ENCODE data around the gene ENDOV.
A peak's percentile ranks its signal among the peaks of the same experiment; 100 is the strongest.

Gene ENDOV

DNA sequence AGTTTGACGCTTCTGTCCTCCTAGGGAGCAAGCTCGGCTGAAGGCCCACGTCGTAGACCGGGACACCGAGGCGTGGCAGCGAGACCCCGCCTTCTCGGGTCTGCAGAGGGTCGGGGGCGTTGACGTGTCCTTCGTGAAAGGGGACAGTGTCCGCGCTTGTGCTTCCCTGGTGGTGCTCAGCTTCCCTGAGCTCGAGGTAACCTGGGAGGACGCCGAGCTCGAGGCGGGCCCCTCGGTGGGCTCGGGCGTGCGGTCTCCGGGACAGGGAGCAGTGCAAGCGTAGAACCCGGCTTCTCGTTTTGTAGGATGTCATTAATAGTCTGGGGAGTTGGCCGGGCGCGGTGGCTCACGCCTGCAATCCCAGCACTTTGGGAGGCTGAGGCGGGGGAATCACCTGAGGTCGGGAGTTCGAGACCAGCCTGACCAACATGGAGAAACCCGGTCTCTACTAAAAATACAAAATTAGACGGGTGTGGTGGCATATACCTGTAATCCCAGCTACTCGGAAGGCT lies 715 bp downstream of the ENDOV start:
- TF ChIP-seq ZBTB7A (IDR thresholded peaks at IDR 0.05; ENCODE audit: low read depth) (peak; percentile 90; the same call in 1 of the 2 replicates), CEBPB (IDR thresholded peaks at IDR 0.05) (no peak), REST (IDR thresholded peaks at IDR 0.05; ENCODE audit: low read depth) (no peak)

DNA sequence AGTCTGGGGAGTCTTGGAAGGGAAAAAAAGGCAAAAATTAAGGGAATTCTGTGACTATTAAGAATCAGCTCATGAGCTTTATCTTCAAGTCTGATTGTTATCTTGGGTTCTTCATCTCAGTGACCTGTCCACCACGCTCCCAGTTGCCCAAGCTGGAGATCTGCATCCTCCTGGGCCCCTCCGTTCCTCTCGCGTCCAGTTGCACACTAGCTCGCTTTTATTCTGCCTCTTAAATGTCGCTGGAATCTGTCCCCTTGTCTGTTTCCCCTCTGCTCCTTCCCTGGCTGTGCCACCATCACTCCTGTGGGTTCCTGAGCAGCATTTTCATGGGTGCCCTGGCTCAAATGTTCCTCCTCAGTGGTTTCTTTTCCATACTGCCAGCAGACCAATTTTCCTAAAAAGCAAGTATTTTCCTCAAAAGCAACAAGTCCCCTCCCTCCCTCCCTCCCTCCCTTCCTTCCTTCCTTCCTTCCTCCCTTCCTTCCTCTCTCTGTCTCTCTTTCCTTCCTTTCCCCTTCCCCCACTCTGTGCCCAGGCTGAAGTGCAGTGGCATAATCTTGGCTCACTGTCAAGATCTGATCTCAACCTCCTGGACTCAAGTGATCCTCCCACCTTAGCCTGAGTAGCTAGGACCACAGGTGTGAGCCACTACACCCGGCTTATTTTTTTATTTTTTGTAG lies 1.4 kb downstream of the ENDOV start:
- TF ChIP-seq MAX (IDR thresholded peaks at IDR 0.05): no peak

GRCh38 chr17:80416940-80417293 lies 1.9 kb downstream of the ENDOV start:
- TF ChIP-seq ZBTB7A (IDR thresholded peaks at IDR 0.05; ENCODE audit: low read depth) (no peak), USF1 (IDR thresholded peaks at IDR 0.05) (no peak), NFIC (IDR thresholded peaks at IDR 0.05) (no peak), TAF1 (IDR thresholded peaks at IDR 0.05; ENCODE audit: low read depth) (no peak), MAX (IDR thresholded peaks at IDR 0.05) (no peak), CREB1 (IDR thresholded peaks at IDR 0.05; ENCODE audit: low read depth) (no peak), FOXM1 (IDR thresholded peaks at IDR 0.05; ENCODE audit: borderline replicate concordance, low read depth) (no peak), TCF12 (IDR thresholded peaks at IDR 0.05; ENCODE audit: low read depth) (no peak), REST (IDR thresholded peaks at IDR 0.05; ENCODE audit: low read depth) (no peak), YY1 (IDR thresholded peaks at IDR 0.05; ENCODE audit: low read depth) (no peak), RAD21 (IDR thresholded peaks at IDR 0.05; ENCODE audit: low read depth) (no peak), EGR1 (IDR thresholded peaks at IDR 0.05) (no peak), TEAD4 (IDR thresholded peaks at IDR 0.05) (no peak), CEBPB (IDR thresholded peaks at IDR 0.05) (no peak), EP300 (IDR thresholded peaks at IDR 0.05; ENCODE audit: borderline replicate concordance) (no peak)

DNA sequence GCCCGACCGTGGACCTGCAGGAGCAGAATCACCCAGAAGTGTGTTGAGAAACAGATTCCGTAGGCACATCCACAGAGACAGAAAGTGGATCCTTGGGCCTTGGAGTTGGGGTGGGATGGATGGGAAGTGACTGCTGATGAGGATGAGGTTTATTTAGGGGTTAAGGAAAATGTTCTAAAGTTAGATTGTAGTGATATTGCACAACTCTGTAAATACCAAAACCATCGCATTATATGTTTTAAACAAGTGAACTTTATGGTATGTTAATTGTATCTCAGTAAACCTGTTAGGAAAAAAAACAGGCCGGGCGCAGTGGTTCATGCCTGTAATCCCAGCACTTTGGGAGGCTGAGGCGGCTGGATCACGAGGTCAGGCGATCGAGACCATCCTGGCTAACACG lies 3.6 kb downstream of the ENDOV start:
- TF ChIP-seq TAF1 (IDR thresholded peaks at IDR 0.05; ENCODE audit: low read depth): no peak
- TF ChIP-seq TCF12 (IDR thresholded peaks at IDR 0.05; ENCODE audit: low read depth): no peak
- TF ChIP-seq CREB1 (IDR thresholded peaks at IDR 0.05; ENCODE audit: low read depth): no peak
- no peak for TF ChIP-seq EGR1 (IDR thresholded peaks at IDR 0.05)
- no peak for TF ChIP-seq TEAD4 (IDR thresholded peaks at IDR 0.05)
- TF ChIP-seq YY1 (IDR thresholded peaks at IDR 0.05; ENCODE audit: low read depth): no peak
- TF ChIP-seq RAD21 (IDR thresholded peaks at IDR 0.05; ENCODE audit: low read depth): no peak
- no peak for TF ChIP-seq EP300 (IDR thresholded peaks at IDR 0.05; ENCODE audit: borderline replicate concordance)
- no peak for TF ChIP-seq USF1 (IDR thresholded peaks at IDR 0.05)
- TF ChIP-seq ZBTB7A (IDR thresholded peaks at IDR 0.05; ENCODE audit: low read depth): no peak
- no peak for TF ChIP-seq MAX (IDR thresholded peaks at IDR 0.05)

DNA sequence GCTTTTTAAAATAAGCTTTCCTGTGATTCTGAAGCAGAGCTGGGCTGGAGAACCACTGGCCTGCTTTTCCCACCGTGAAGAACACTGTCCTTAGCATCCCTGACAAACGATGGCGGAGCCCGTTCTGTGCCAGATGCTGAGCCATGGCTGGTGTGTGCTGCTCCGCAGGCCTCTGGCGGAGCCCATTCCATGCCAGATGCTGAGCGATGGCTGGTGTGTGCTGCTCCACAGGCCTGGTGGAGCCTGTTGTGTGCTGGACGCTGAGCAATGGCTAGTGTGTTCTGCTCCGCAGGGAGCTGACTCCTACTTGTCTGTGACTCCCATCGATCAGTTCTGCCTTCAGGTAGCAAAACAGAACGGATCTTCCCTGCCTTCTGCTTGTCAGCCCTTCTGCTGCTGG lies 4.3 kb downstream of the ENDOV start:
- TF ChIP-seq EP300 (IDR thresholded peaks at IDR 0.05; ENCODE audit: borderline replicate concordance) (no peak), TEAD4 (IDR thresholded peaks at IDR 0.05) (no peak), EGR1 (IDR thresholded peaks at IDR 0.05) (no peak), RAD21 (IDR thresholded peaks at IDR 0.05; ENCODE audit: low read depth) (no peak), CEBPB (IDR thresholded peaks at IDR 0.05) (no peak), USF1 (IDR thresholded peaks at IDR 0.05) (no peak), ZBTB7A (IDR thresholded peaks at IDR 0.05; ENCODE audit: low read depth) (no peak), TCF12 (IDR thresholded peaks at IDR 0.05; ENCODE audit: low read depth) (no peak), CREB1 (IDR thresholded peaks at IDR 0.05; ENCODE audit: low read depth) (no peak)

All from Ishikawa (cell line).